Measurements from ENCODE around the gene INSC. TPM values are rescaled to one million over a fixed set of nuclear protein-coding genes. Genes with fewer than 3 reads are reported as not detected.

The INSC gene
- total RNA-seq, 1 donor: under 0.01 TPM

DNA sequence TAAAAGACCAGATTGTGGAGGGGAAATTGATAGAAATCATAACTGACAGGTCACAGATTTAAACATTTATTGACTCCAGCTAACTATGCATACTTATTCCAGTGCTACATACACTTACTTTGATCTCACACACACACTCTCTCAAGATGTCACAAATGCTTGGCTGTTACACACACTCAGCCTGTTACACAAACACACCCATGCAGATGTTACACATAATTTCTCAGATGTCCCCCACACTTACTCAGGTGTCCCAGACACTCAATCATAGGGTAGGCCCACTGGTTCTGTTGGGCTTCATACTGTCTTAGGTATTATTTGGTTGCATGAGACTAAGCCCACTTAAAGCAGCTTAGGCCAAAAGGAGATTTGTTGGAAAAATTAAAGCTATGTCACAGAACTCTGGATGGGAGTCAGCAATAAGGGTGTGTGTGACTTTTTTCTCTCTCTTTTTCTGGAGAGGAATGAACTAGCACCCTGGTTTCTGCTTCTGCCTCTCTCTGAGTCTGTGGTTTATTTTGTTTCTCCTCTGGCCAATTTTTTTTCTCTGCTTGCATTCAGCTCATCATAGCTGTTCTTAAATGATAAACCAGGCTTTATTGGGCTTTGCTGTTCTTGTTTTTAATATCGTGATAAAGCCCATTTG is 179.4 kb downstream of the INSC start:
- H3K4me3 ChIP-seq (ENCODE audit: low read depth, low read length): no peak overlapping the region
- no peak for DNase-seq (ENCODE audit: low read depth)
- TF ChIP-seq, protein P1, sequence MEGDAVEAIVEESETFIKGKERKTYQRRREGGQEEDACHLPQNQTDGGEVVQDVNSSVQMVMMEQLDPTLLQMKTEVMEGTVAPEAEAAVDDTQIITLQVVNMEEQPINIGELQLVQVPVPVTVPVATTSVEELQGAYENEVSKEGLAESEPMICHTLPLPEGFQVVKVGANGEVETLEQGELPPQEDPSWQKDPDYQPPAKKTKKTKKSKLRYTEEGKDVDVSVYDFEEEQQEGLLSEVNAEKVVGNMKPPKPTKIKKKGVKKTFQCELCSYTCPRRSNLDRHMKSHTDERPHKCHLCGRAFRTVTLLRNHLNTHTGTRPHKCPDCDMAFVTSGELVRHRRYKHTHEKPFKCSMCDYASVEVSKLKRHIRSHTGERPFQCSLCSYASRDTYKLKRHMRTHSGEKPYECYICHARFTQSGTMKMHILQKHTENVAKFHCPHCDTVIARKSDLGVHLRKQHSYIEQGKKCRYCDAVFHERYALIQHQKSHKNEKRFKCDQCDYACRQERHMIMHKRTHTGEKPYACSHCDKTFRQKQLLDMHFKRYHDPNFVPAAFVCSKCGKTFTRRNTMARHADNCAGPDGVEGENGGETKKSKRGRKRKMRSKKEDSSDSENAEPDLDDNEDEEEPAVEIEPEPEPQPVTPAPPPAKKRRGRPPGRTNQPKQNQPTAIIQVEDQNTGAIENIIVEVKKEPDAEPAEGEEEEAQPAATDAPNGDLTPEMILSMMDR (IDR thresholded peaks at IDR 0.05; ENCODE audit: insufficient read depth, low read depth, low read length): no peak

DNA sequence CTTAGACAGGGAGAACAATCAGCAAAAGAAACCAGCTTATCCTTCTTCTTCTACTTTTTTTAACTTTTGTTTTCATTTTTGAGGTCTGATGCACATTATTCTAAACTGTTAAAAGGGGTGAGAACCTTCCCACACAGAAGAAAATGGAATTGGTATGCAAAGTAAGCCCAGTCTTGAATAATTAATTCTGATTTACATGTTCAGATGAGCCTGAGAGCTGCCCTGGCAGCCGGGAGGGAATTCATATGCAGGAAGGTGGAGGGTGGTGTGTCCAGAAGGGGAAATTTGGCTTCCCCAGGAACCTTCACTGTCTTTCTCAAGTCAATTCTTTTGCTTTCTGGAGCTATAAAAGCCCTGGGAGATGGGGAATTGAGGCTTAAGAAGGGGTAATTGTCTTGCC is 181.0 kb downstream of the INSC start:
- no peak overlapping the region for H3K4me3 ChIP-seq (ENCODE audit: low read depth, low read length)
- TF ChIP-seq, protein P1 (IDR thresholded peaks at IDR 0.05; ENCODE audit: insufficient read depth, low read depth, low read length): no peak
- no peak for DNase-seq (ENCODE audit: low read depth)

Other genes with a start within 250 kb of the INSC start
- gene CYP2R1, start 222.7 kb upstream of the INSC start, total RNA-seq: 6.8 and 6.9 TPM in 2 replicates
- gene CALCA, start 142.6 kb upstream of the INSC start, total RNA-seq: not detected in 2 replicates
- not detected in 2 replicates for gene CALCB, start 41.3 kb upstream of the INSC start, total RNA-seq

All from fibroblast of villous mesenchyme (primary cell).